Endothelial cell of umbilical vein (primary cell): Measurements from ENCODE around the gene RRAGD.

Source experiments
- JUN ChIP-seq: IDR thresholded peaks from 2 replicates; pipeline ENCODE4 v1.6.1; 2011; ENCODE audit warnings: borderline replicate concordance, low read depth; ENCODE audit not compliant: insufficient read length, insufficient read depth
- POLR2AphosphoS5 ChIP-seq: IDR thresholded peaks from 2 replicates; pipeline ENCODE4 v1.6.1; 2012; ENCODE audit warnings: low read depth, mild to moderate bottlenecking, control low read depth, low read length, moderate library complexity; ENCODE audit not compliant: insufficient read depth
- TF ChIP-seq, protein P1 (sequence below), 2 donors: IDR thresholded peaks; 1 replicate in 1 of 2; 2 replicates in 1 of 2; pipeline ENCODE4 v1.5.1; 2011; ENCODE audit warnings: low read length in 2 of 2, mild to moderate bottlenecking in 2 of 2, moderate library complexity in 2 of 2, control low read depth in 1 of 2, inconsistent platforms in 1 of 2, low read depth in 1 of 2; ENCODE audit not compliant: insufficient read depth in 1 of 2; ENCODE audit errors: extremely low read depth in 1 of 2

DNA sequence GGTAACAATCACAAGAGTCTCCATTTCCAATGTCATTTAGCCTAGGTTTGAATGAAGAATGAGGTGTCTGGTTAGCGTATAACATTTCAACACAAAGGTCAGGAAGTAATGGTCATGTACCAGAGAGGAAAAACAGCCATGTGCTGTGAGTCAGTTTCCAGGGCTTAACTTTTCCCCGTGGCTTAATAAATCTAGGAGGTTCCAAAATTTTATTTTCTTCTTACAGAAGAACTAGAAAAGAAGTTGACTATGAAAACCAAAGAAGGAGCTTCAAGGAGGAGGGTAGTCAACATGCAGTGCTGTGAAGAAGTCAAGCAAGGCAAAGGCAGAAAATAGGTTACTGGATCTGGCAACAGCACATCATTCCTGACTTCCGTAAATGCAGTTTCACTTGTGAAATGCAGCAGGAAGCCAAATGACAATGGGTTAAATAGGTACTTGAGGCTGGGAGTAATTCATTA lies 88.5 kb downstream of the RRAGD start:
- peak; percentile 39 for TF ChIP-seq POLR2AphosphoS5
- TF ChIP-seq, protein P1, sequence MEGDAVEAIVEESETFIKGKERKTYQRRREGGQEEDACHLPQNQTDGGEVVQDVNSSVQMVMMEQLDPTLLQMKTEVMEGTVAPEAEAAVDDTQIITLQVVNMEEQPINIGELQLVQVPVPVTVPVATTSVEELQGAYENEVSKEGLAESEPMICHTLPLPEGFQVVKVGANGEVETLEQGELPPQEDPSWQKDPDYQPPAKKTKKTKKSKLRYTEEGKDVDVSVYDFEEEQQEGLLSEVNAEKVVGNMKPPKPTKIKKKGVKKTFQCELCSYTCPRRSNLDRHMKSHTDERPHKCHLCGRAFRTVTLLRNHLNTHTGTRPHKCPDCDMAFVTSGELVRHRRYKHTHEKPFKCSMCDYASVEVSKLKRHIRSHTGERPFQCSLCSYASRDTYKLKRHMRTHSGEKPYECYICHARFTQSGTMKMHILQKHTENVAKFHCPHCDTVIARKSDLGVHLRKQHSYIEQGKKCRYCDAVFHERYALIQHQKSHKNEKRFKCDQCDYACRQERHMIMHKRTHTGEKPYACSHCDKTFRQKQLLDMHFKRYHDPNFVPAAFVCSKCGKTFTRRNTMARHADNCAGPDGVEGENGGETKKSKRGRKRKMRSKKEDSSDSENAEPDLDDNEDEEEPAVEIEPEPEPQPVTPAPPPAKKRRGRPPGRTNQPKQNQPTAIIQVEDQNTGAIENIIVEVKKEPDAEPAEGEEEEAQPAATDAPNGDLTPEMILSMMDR (IDR thresholded peaks at IDR 0.05; ENCODE audit: extremely low read depth in 1 of 2, insufficient read depth in 1 of 2, low read depth in 1 of 2, low read length in 2 of 2) = no peak
- peak; percentile 47 for TF ChIP-seq JUN
